HG03469 (cell line): ENCODE results near the gene BCAN.

Experiments
- ATAC-seq: cut with Tn5 transposase; IDR thresholded peaks from one replicate; pipeline ENCODE4 v1.9.1; 2021; ENCODE audit warnings: mild to moderate bottlenecking, moderate library complexity, moderate number of reproducible peaks; ENCODE audit not compliant: unreplicated experiment

Gene BCAN

GRCh38 chr1:156675210-156676113 lies 33.5 kb downstream of the BCAN start:
- ATAC-seq, result no peak

- no peak for ATAC-seq
Observed at GRCh38 chr1:156676114-156676819, 34.4 kb downstream of the BCAN start.

- ATAC-seq, result no peak
Observed at GRCh38 chr1:156676820-156677615, 35.1 kb downstream of the BCAN start, which contains the start of gene NES. NES (minus strand) TSS chr1:156677407; CDS start chr1:156677264, 143 bp downstream.

GRCh38 chr1:156677616-156678596 lies 36.0 kb downstream of the BCAN start:
- ATAC-seq, result no peak

GRCh38 chr1:156680056-156680455 lies 38.1 kb downstream of the BCAN start:
- ATAC-seq, result no peak

GRCh38 chr1:156681196-156681960 lies 39.5 kb downstream of the BCAN start:
- ATAC-seq, result no peak

- no peak for ATAC-seq
Observed at GRCh38 chr1:156682166-156682890, 40.4 kb downstream of the BCAN start.

- no peak for ATAC-seq
Observed at GRCh38 chr1:156684227-156684782, 42.4 kb downstream of the BCAN start.

GRCh38 chr1:156689035-156689952 lies 47.4 kb downstream of the BCAN start:
- ATAC-seq, result no peak

GRCh38 chr1:156689953-156690674 lies 48.2 kb downstream of the BCAN start:
- no peak for ATAC-seq

GRCh38 chr1:156690675-156691036 lies 48.7 kb downstream of the BCAN start:
- ATAC-seq, result no peak

- no peak for ATAC-seq
Observed at GRCh38 chr1:156691191-156691590, 49.3 kb downstream of the BCAN start.

GRCh38 chr1:156691665-156692440 lies 49.9 kb downstream of the BCAN start:
- ATAC-seq, result no peak

- ATAC-seq, result no peak
Observed at GRCh38 chr1:156692441-156692924, 50.6 kb downstream of the BCAN start.

- ATAC-seq, result no peak
Observed at GRCh38 chr1:156692925-156693847, 51.3 kb downstream of the BCAN start.
